ENCODE results near the gene GTF3C2. TPM values are rescaled to one million over a fixed set of nuclear protein-coding genes. Genes with fewer than 3 reads are reported as not detected.

The GTF3C2 gene
- total RNA-seq, 4 donors from 2014 or later: 27.5 to 44.3 (median 31.6) TPM

DNA sequence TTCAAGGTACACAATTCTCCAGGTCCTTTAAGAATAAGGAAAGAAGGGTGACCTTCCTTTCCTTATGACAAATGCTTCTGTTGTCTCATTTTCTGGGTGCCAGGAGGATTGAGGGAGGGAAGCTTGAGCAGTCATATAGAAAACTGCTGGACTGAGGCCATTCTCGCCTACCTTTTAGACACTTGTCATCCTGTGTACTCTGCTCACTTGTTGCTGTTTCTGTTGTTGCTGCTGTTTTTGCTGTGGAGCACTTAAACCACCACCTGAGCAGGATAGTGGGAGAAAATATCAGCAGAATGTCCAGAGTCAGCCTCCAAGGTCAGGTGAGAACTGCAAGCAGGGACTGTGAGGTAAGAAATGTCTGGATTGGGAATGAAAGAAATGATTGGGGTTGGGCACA, 78.6 kb downstream of the GTF3C2 start:
- H3K27ac ChIP-seq (replicated peaks in 1 of 4): no peak overlapping the region
- no peak overlapping the region for H3K4me3 ChIP-seq
- no peaks in the 10 kb centered on the region for H3K9me3 ChIP-seq
- H3K4me1 ChIP-seq: peaks cover 0 to 17% (median 4%) of the 10 kb centered on the region in 4 donors
- 69% methylated on average over 1 of the region's 1 CpG for WGBS
- H3K27me3 ChIP-seq: peaks cover 0 to 61% (median 3%) of the 10 kb centered on the region in 4 donors
- DNase-seq (ENCODE audit: extremely low spot score): no peak
- no peaks in the 10 kb centered on the region for H3K36me3 ChIP-seq
- intact Hi-C loops (cut with DNase I): no loop called here
- TF ChIP-seq POLR2A (IDR thresholded peaks at IDR 0.05; ENCODE audit: low read depth) (no peak), EP300 (IDR thresholded peaks at IDR 0.05) (no peak), CTCF (IDR thresholded peaks at IDR 0.05) (no peak), POLR2AphosphoS5 (IDR thresholded peaks at IDR 0.05) (no peak)

Other genes with a start within 250 kb of the GTF3C2 start
- gene CGREF1, start 237.6 kb downstream of the GTF3C2 start, total RNA-seq: 1 to 10 TPM in 1 of 4 donors, under 1 TPM in 2, not detected in 1; 0.50 to 1.4 (median 0.92) TPM
- under 1 TPM in 1 of 4 donors, not detected in 3; 0.92 TPM for gene ABHD1, start 232.9 kb downstream of the GTF3C2 start, total RNA-seq
- gene PREB, start 222.1 kb downstream of the GTF3C2 start, total RNA-seq: 10 to 100 TPM; 39.9 to 64.7 (median 48.3) TPM
- gene PRR30, start 217.4 kb downstream of the GTF3C2 start, total RNA-seq: not detected
- gene TCF23, start 207.8 kb downstream of the GTF3C2 start, total RNA-seq: not detected
- 100 to 1,000 TPM; 118 to 143 (median 130) TPM for gene ATRAID, start 144.7 kb downstream of the GTF3C2 start, total RNA-seq
- 10 to 100 TPM in 3 of 4 donors, 1 to 10 TPM in 1; 7.5 to 21.5 (median 13.6) TPM for gene SLC5A6, start 144.5 kb downstream of the GTF3C2 start, total RNA-seq
- 10 to 100 TPM; 12.4 to 28.3 (median 16.6) TPM for gene CAD, start 139.4 kb downstream of the GTF3C2 start, total RNA-seq
- not detected for gene SLC30A3, start 93.7 kb downstream of the GTF3C2 start, total RNA-seq
- gene DNAJC5G, start 81.3 kb downstream of the GTF3C2 start, total RNA-seq: under 1 TPM in 1 of 4 donors, not detected in 3; 0.42 TPM
- under 1 TPM in 1 of 4 donors, not detected in 3; 0.32 TPM for gene TRIM54, start 74.3 kb downstream of the GTF3C2 start, total RNA-seq
- 1 to 10 TPM; 1.8 to 6.1 (median 3.3) TPM for gene UCN, start 48.3 kb downstream of the GTF3C2 start, total RNA-seq
- gene MPV17, start 33.7 kb downstream of the GTF3C2 start, total RNA-seq: 10 to 100 TPM; 46.7 to 70.2 (median 60.6) TPM
- gene EIF2B4, start 13.6 kb upstream of the GTF3C2 start, total RNA-seq: 10 to 100 TPM; 39.0 to 50.1 (median 44.9) TPM
- 100 to 1,000 TPM in 3 of 4 donors, 10 to 100 TPM in 1; 84.7 to 151 (median 124) TPM for gene SNX17, start 13.9 kb upstream of the GTF3C2 start, total RNA-seq
- 10 to 100 TPM in 3 of 4 donors, 1 to 10 TPM in 1; 8.3 to 14.5 (median 11.4) TPM for gene ZNF513, start 24.0 kb upstream of the GTF3C2 start, total RNA-seq
- 10 to 100 TPM; 46.1 to 71.8 (median 62.7) TPM for gene PPM1G, start 52.8 kb upstream of the GTF3C2 start, total RNA-seq
- 10 to 100 TPM; 74.8 to 96.0 (median 85.8) TPM for gene NRBP1, start 71.9 kb upstream of the GTF3C2 start, total RNA-seq
- under 1 TPM in 1 of 4 donors, not detected in 3; 0.45 TPM for gene KRTCAP3, start 85.6 kb upstream of the GTF3C2 start, total RNA-seq
- 10 to 100 TPM; 12.1 to 29.7 (median 25.0) TPM for gene IFT172, start 133.0 kb upstream of the GTF3C2 start, total RNA-seq
- 10 to 100 TPM in 2 of 4 donors, 1 to 10 TPM in 2; 3.3 to 12.6 (median 9.8) TPM for gene FNDC4, start 138.4 kb upstream of the GTF3C2 start, total RNA-seq
- under 1 TPM in 1 of 4 donors, not detected in 3; 0.23 TPM for gene GCKR, start 140.1 kb upstream of the GTF3C2 start, total RNA-seq
- gene ZNF512, start 226.3 kb upstream of the GTF3C2 start, total RNA-seq: 10 to 100 TPM; 29.5 to 39.3 (median 33.7) TPM

Measured in esophagus muscularis mucosa (tissue), 4 donors.